HG02885 (cell line): ENCODE data around the gene GIT1.

Source experiments
- ATAC-seq: cut with Tn5 transposase; IDR thresholded peaks from one replicate; pipeline ENCODE4 v1.9.1; 2021; ENCODE audit warnings: mild to moderate bottlenecking; ENCODE audit not compliant: unreplicated experiment, poor library complexity

Gene GIT1

GRCh38 chr17:29616300-29617048 is 27.0 kb upstream of the GIT1 start:
- no peak for ATAC-seq

- ATAC-seq, result peak; percentile 67
Observed at GRCh38 chr17:29615492-29616299, 26.2 kb upstream of the GIT1 start.

- ATAC-seq, result no peak
Observed at GRCh38 chr17:29615048-29615385, 25.6 kb upstream of the GIT1 start.

GRCh38 chr17:29614349-29615047 is 25.1 kb upstream of the GIT1 start:
- no peak for ATAC-seq

GRCh38 chr17:29613856-29614255 is 24.4 kb upstream of the GIT1 start:
- no peak for ATAC-seq

- ATAC-seq, result peak; percentile 47
Observed at GRCh38 chr17:29613352-29613837, 23.9 kb upstream of the GIT1 start.

GRCh38 chr17:29612404-29613280 is 23.2 kb upstream of the GIT1 start:
- ATAC-seq, result no peak

GRCh38 chr17:29612094-29612403 is 22.6 kb upstream of the GIT1 start:
- no peak for ATAC-seq

- no peak for ATAC-seq
Observed at GRCh38 chr17:29611351-29612093, 22.1 kb upstream of the GIT1 start.

- ATAC-seq, result no peak
Observed at GRCh38 chr17:29610395-29610794, 20.9 kb upstream of the GIT1 start.

- no peak for ATAC-seq
Observed at GRCh38 chr17:29608986-29609385, 19.5 kb upstream of the GIT1 start.

GRCh38 chr17:29607557-29608195 is 18.2 kb upstream of the GIT1 start:
- ATAC-seq, result no peak

GRCh38 chr17:29603109-29603674 is 13.7 kb upstream of the GIT1 start:
- ATAC-seq, result no peak

GRCh38 chr17:29597361-29598172 is 8.1 kb upstream of the GIT1 start:
- ATAC-seq, result no peak

- no peak for ATAC-seq
Observed at GRCh38 chr17:29596811-29597210, 7.4 kb upstream of the GIT1 start.

- ATAC-seq, result no peak
Observed at GRCh38 chr17:29595943-29596774, 6.7 kb upstream of the GIT1 start.
